ENCODE results near the gene UBALD2.
"Not testable (repeated sequence)": the region's sequence is repeated elsewhere in the genome, so short reads cannot be mapped to it uniquely, and the experiment has no call there.

GRCh38 chr17:76225373-76226086, 39.6 kb upstream of the UBALD2 start:
- TF ChIP-seq, protein P1, sequence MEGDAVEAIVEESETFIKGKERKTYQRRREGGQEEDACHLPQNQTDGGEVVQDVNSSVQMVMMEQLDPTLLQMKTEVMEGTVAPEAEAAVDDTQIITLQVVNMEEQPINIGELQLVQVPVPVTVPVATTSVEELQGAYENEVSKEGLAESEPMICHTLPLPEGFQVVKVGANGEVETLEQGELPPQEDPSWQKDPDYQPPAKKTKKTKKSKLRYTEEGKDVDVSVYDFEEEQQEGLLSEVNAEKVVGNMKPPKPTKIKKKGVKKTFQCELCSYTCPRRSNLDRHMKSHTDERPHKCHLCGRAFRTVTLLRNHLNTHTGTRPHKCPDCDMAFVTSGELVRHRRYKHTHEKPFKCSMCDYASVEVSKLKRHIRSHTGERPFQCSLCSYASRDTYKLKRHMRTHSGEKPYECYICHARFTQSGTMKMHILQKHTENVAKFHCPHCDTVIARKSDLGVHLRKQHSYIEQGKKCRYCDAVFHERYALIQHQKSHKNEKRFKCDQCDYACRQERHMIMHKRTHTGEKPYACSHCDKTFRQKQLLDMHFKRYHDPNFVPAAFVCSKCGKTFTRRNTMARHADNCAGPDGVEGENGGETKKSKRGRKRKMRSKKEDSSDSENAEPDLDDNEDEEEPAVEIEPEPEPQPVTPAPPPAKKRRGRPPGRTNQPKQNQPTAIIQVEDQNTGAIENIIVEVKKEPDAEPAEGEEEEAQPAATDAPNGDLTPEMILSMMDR (IDR thresholded peaks at IDR 0.05), result not testable (repeated sequence)
- TF ChIP-seq POLR2A (IDR thresholded peaks at IDR 0.05), result not testable (repeated sequence)
